T1000 (cell line): ENCODE data around the gene NBEA.

Source experiments
- DNase-seq: peaks from one replicate; lab custom pipeline; 2025; ENCODE audit warnings: mixed read lengths; lab: John Stamatoyannopoulos, UW

NBEA gene

GRCh38 chr13:35711909-35712308 lies 769.8 kb downstream of the NBEA start:
- no peak for DNase-seq

- no peak for DNase-seq
Measured at GRCh38 chr13:35712907-35713761, 771.1 kb downstream of the NBEA start.

- DNase-seq, result no peak
Measured at GRCh38 chr13:35714121-35714520, 772.1 kb downstream of the NBEA start.

GRCh38 chr13:35714588-35715377 lies 772.7 kb downstream of the NBEA start:
- no peak for DNase-seq

GRCh38 chr13:35716186-35716585 lies 774.1 kb downstream of the NBEA start:
- no peak for DNase-seq

- no peak for DNase-seq
Measured at GRCh38 chr13:35716729-35717128, 774.7 kb downstream of the NBEA start.

- DNase-seq, result no peak
Measured at GRCh38 chr13:35718084-35718483, 776.0 kb downstream of the NBEA start.

- DNase-seq, result no peak
Measured at GRCh38 chr13:35720290-35720689, 778.2 kb downstream of the NBEA start.

- DNase-seq, result peak; percentile 31
Measured at GRCh38 chr13:35720690-35721554, 778.9 kb downstream of the NBEA start.
